ENCODE data around the gene C19orf38.
"Not testable (repeated sequence)": the region's sequence is repeated elsewhere in the genome, so short reads cannot be mapped to it uniquely, and the experiment has no call there.

The C19orf38 gene

DNA sequence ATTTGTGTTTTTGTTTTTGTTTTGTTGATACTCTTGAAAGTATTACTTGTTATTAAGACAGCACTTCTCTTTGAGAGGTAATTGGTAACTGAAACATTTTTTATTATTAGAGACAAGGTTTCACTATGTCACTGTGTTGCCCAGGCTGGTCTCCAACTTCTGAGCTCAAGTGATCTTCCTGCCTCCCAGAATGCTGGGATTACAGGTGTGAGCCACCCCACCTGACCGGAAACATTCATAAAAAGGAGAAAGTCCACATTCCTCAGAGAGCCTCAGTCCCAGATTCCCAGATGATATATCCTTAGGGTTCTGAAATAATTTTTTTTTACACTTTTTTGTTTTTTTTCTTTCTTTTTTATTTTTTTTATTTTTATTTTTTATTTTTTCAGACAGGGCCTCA lies 25.8 kb downstream of the C19orf38 start:
- Histone ChIP-seq H3K27me3 (no peaks in the 10 kb centered on the region), H3K4me3 (ENCODE audit: low read depth, low read length) (no peak overlapping the region), H3K4me1 (no peaks in the 10 kb centered on the region; the same call in 1 of the 2 replicates), H3K36me3 (no peaks in the 10 kb centered on the region), H3K9me3 (no peaks in the 10 kb centered on the region)
- TF ChIP-seq, protein P1, sequence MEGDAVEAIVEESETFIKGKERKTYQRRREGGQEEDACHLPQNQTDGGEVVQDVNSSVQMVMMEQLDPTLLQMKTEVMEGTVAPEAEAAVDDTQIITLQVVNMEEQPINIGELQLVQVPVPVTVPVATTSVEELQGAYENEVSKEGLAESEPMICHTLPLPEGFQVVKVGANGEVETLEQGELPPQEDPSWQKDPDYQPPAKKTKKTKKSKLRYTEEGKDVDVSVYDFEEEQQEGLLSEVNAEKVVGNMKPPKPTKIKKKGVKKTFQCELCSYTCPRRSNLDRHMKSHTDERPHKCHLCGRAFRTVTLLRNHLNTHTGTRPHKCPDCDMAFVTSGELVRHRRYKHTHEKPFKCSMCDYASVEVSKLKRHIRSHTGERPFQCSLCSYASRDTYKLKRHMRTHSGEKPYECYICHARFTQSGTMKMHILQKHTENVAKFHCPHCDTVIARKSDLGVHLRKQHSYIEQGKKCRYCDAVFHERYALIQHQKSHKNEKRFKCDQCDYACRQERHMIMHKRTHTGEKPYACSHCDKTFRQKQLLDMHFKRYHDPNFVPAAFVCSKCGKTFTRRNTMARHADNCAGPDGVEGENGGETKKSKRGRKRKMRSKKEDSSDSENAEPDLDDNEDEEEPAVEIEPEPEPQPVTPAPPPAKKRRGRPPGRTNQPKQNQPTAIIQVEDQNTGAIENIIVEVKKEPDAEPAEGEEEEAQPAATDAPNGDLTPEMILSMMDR (IDR thresholded peaks at IDR 0.05; ENCODE audit: low read depth, low read length) = no peak
- DNase-seq = no peak

DNA sequence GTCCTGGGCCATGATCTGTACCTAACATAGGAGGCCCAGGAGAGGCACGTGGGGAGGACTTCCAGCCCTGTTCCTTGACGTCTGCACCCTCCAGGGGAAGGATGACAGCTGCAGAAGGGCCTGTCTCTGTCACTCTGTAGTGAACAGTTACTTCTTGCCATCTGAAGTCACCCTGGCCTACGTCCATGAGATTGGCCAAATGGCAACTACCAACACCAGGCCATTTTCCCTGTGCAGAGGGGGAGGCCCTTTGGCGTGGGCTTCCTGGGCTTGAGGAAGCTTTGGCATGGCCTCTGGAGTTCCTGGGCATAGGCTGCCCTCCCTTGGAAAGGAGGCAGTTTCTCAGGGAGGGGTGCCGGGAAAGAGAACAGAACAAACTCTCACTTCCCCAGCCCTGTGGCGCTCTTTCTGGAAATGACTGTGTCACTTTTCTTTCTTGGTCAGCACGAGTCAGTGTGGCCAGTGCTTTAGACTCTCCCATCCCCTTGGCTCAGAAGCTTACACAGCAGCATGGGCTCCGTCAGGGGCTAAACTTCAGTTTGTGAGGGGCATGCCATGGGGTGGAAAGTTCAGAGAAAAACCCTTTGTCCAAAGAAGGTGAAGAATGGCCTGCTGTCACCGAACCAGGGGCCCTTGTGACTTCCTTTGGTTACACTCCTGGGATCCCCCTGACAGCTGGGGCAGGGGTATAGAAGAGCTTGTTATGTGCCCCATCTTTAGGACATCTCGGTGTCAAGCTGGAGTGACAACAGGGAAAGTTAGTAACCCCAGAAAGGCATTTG lies 28.4 kb downstream of the C19orf38 start:
- TF ChIP-seq, protein P1 (IDR thresholded peaks at IDR 0.05; ENCODE audit: low read depth, low read length) = no peak
- H3K4me3 ChIP-seq (ENCODE audit: low read depth, low read length) = no peak overlapping the region
- peaks cover under 1% of the 10 kb centered on the region; the same call in 1 of the 2 replicates for H3K4me1 ChIP-seq
- no peak for DNase-seq
- no peaks in the 10 kb centered on the region for H3K27me3 ChIP-seq
- no peaks in the 10 kb centered on the region for H3K9me3 ChIP-seq
- peaks cover 5% of the 10 kb centered on the region; the same call in 1 of the 2 replicates for H3K36me3 ChIP-seq

DNA sequence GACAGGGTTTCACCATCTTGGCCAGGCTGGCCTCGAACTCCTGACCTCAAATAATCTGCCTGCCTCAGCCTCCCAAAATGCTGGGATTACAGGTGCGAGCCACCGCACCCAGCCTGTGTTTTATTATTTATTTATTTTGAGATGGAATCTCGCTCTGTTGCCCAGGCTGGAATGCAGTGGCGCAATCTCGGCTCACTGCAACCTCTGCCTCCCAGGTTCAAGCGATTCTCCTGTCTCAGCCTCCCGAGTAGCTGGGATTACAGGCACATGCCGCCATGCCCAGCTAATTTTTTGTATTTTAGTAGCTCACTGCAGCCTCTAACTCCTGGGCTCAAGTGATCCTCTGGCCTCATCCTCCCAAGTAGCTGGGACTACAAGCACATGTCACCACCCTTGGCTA lies 29.4 kb downstream of the C19orf38 start:
- not testable (repeated sequence) for DNase-seq; H3K9me3 ChIP-seq; H3K36me3 ChIP-seq; H3K4me3 ChIP-seq (ENCODE audit: low read depth, low read length); H3K27me3 ChIP-seq; H3K4me1 ChIP-seq

DNA sequence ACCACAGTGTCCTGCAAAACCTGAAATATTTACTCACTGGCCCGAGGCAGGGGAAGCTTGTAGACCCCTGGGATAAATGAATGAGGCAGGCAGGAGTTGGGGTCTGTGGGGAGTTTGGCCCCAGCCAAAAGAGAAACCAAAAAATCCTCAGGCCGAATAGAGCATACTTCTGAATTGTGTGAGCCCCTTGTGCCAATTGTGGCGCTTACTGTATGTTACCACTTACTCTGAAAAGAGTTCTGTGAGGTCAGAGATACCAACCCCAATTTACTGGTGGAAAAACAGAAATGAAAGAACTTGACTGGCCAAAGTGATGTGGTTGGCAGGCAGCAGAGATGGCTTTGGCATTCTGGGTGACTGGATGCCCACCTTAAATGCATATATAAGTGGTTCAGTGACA lies 30.0 kb downstream of the C19orf38 start:
- peaks cover 5% of the 10 kb centered on the region; the same call in 1 of the 2 replicates for H3K36me3 ChIP-seq

DNA sequence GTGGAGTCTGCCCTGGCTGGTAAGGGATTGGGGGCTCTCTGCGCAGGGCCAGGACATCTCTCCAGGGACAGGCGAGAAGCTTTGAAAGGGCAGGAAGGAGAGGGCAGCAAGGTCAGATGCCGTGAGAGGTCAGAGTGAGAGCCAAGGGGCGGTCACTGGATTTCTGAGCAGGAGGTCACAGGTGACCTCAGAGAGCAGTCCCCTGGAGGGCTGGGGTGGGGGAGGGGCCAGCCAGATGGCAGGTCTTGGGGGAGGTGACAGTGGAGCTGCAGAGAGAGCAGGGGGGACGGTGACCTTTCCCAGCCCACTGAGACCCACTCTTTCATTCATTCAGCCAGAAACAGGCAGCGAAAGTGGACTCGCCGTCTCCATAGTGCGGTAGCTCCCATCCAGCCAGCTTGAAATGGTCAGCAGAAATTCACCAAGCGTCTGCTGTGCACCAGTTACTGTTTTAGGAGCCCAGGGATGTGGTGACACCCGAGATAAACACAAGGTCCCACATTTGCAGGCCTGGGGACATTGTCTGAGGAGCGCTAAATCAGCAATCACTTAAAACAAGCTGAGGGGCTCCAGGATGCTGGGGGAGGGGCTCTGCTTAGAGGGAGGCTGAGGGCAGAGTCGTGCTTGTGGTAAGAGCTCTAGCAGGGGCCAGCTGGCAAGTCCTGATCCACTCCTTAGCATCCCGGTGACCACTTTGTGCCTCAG lies 33.3 kb downstream of the C19orf38 start:
- Histone ChIP-seq H3K9me3 (no peaks in the 10 kb centered on the region), H3K4me1 (peaks cover 4% of the 10 kb centered on the region; the same call in 1 of the 2 replicates), H3K4me3 (ENCODE audit: low read depth, low read length) (no peak overlapping the region), H3K36me3 (peaks cover 5% of the 10 kb centered on the region; the same call in 1 of the 2 replicates), H3K27me3 (no peaks in the 10 kb centered on the region)
- DNase-seq = no peak
- TF ChIP-seq, protein P1 (IDR thresholded peaks at IDR 0.05; ENCODE audit: low read depth, low read length) = no peak

More for the DNA sequence above, 30.0 kb downstream of the C19orf38 start:
- TF ChIP-seq, protein P1 (IDR thresholded peaks at IDR 0.05; ENCODE audit: low read depth, low read length) = no peak
- DNase-seq = no peak
- no peaks in the 10 kb centered on the region for H3K9me3 ChIP-seq
- H3K4me1 ChIP-seq = peaks cover 4% of the 10 kb centered on the region; the same call in 1 of the 2 replicates
- H3K27me3 ChIP-seq = no peaks in the 10 kb centered on the region
- no peak overlapping the region for H3K4me3 ChIP-seq (ENCODE audit: low read depth, low read length)

DNA sequence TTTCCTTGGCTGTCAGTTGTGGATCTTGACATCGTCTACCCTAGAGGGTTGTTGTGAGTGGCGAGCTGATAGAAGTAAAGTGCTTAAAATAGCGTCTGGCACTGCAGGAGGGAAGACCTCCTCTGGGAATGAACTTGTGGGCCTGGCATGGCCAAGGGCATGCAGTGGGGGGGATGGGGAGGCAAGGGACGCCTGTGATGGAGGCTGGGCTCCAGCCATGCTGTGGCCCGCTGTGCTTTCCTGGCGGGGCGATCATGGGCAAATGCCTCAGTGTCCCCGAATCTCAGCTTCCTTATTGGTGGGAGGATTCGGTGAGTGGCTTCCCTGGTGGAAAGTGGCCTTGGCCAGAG lies 33.9 kb downstream of the C19orf38 start:
- Histone ChIP-seq H3K4me3 (ENCODE audit: low read depth, low read length) (no peak overlapping the region), H3K9me3 (no peaks in the 10 kb centered on the region), H3K27me3 (no peaks in the 10 kb centered on the region), H3K36me3 (peaks cover 5% of the 10 kb centered on the region; the same call in 1 of the 2 replicates), H3K4me1 (peaks cover 4% of the 10 kb centered on the region; the same call in 1 of the 2 replicates)
- DNase-seq = peak; percentile 42
- TF ChIP-seq, protein P1 (IDR thresholded peaks at IDR 0.05; ENCODE audit: low read depth, low read length) = no peak
